Activated T-cell treated with anti-CD3 and anti-CD28 coated beads, Interleukin-2, amount 50 U/mL, for 72 hours (primary cell): ENCODE measurements around the gene ANKS1B. TPM values are rescaled to one million over a fixed set of nuclear protein-coding genes. Genes with fewer than 3 reads are reported as not detected.
"Not testable (repeated sequence)": the region's sequence is repeated elsewhere in the genome, so short reads cannot be mapped to it uniquely, and the experiment has no call there.

Experiments used
- ATAC-seq, 2 donors: fragments of 150-1000 bp; cut with Tn5 transposase; replicated peaks in 1 of 2; 2 replicates each; pipeline ENCODE4 v1.10.0; 2021; ENCODE audit warnings: moderate library complexity in 2 of 2, mild to moderate bottlenecking in 1 of 2
- DNase-seq, 2 donors: peaks; one replicate each; pipeline ENCODE4 v3.0.0; 2021 to 2022; ENCODE audit warnings: mixed read lengths in 1 of 2
- H3K27ac Mint-ChIP-seq: one replicate; pipeline ENCODE4 v1.8.0; 2022; ENCODE audit warnings: mild to moderate bottlenecking, moderate library complexity, mixed read lengths
- H3K27me3 Mint-ChIP-seq: one replicate; pipeline ENCODE4 v1.8.0; 2022; ENCODE audit warnings: low read depth, mixed read lengths
- H3K36me3 Mint-ChIP-seq, 2 donors: one replicate each; pipeline ENCODE4 v1.8.0; 2022; ENCODE audit warnings: mixed read lengths in 2 of 2, mild to moderate bottlenecking in 1 of 2; ENCODE audit not compliant: insufficient read depth in 2 of 2
- H3K4me1 Mint-ChIP-seq: one replicate; pipeline ENCODE4 v1.8.0; 2022; ENCODE audit warnings: low read depth, mixed read lengths
- H3K4me3 Mint-ChIP-seq, 2 donors: one replicate each; pipeline ENCODE4 v1.8.0; 2022; ENCODE audit warnings: mild to moderate bottlenecking in 2 of 2, mixed read lengths in 2 of 2, moderate library complexity in 2 of 2
- H3K9me3 Mint-ChIP-seq, 2 donors: one replicate each; pipeline ENCODE4 v1.8.0; 2022; ENCODE audit warnings: mixed read lengths in 2 of 2
- total RNA-seq, 2 donors: library from RNA; stranded (reverse); gene quantifications; one replicate each; pipeline ENCODE4 v1.2.3, GENCODE V29; 2022

ANKS1B gene
- total RNA-seq, 2 donors from 2014 or later, result 0.19 to 0.63 TPM

DNA sequence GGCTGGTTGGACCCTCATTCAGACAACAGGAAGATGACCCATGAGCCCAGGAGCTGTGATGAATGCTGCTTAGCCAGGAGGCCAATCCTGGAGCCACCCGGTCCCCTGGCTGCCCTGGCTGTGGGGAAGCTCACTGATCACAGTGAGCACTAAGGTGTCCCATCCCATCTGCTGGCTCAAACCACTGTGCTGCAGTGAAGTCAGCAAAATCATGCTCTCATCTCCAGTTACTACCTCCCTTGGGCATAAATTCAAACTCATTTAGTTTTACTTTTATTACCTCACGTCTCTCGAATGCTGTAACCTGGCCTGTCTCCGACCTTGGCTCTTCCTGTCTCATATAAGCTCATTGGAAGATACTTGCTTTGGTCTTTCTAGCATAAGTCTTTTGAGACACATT lies 1227.3 kb downstream of the ANKS1B start:
- ATAC-seq (no peak), DNase-seq (no peak)
- no peak overlapping the region for H3K27ac Mint-ChIP-seq
- H3K9me3 Mint-ChIP-seq, result no peaks in the 10 kb centered on the region
- H3K27me3 Mint-ChIP-seq, result peaks cover 23% of the 10 kb centered on the region
- H3K4me3 Mint-ChIP-seq, result no peak overlapping the region
- peaks cover 11% of the 10 kb centered on the region for H3K4me1 Mint-ChIP-seq
- H3K36me3 Mint-ChIP-seq, result no peaks in the 10 kb centered on the region

DNA sequence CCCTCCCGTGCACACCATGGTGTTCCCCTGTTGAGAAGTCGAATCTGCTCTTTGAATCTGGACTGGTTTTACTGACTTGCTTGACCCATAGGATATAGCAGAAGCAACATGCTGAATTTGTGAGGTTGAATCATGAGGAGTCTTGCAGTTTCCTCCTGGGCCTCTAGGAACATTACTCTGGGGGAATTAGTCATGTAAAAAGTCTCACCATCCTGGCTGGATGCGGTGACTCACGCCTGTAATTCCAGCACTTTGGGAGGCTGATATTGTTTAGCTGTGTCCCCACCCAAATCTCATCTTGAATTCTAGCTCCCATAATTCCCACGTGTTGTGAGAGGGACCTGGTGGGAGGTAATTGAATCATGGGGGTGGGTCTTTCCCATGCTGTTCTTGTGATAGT lies 1228.9 kb downstream of the ANKS1B start:
- not testable (repeated sequence) for DNase-seq, H3K9me3 Mint-ChIP-seq, H3K36me3 Mint-ChIP-seq, H3K27ac Mint-ChIP-seq, ATAC-seq, H3K4me3 Mint-ChIP-seq
- Mint-ChIP-seq H3K4me1 (peaks cover 11% of the 10 kb centered on the region), H3K27me3 (peaks cover 23% of the 10 kb centered on the region)

DNA sequence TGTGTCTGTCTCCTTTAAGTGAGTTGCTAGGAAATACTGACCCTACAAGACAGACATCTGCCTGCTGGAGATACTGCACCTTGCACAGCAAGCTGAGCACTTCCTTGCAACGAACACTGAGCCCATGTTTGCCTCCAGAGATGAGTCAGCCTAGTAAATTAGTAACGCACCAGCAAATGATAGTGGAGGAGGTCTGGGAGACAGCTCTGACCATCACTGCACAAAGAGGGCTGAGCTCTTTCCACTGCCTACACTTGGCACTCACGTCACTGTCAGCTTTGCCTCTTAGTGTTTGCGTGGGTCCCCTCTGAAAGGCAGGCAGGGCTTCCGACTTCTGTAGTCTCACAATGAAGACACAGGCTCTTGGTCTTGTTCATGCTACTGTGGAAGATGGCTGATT lies 1230.6 kb downstream of the ANKS1B start:
- ATAC-seq, result peak; percentile 92 to 96
- Mint-ChIP-seq H3K4me3 (peak overlapping the region; percentile 2 to 60), H3K27ac (peak overlapping the region; percentile 60)

DNA sequence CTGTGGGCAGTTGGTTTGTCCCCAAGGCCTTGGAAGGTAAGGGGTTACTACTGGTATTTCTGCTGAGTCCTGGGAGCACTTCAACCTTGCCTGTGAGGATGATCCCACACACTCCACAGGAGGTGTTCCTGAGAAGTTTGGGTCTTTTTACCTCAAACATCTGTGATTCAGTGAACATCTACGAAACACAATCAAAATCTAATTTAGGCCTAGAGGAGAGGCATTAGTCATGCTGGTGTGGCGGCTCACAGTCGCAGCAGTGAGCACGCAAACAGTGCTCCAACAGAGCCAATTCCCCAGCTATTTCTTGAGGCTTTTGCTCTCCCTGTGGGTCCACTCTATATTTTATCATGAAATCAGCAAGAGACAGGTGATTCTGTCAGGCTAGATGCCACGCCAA lies 1232.0 kb downstream of the ANKS1B start:
- no peak for DNase-seq
- Mint-ChIP-seq H3K27me3 (peaks cover 34% of the 10 kb centered on the region), H3K27ac (no peak overlapping the region), H3K4me1 (peaks cover 11% of the 10 kb centered on the region), H3K9me3 (no peaks in the 10 kb centered on the region), H3K4me3 (no peak overlapping the region), H3K36me3 (no peaks in the 10 kb centered on the region)
- no peak for ATAC-seq

More for the DNA sequence above, 1230.6 kb downstream of the ANKS1B start:
- DNase-seq, result peak; percentile 28 to 55
- Mint-ChIP-seq H3K36me3 (no peaks in the 10 kb centered on the region), H3K4me1 (peaks cover 11% of the 10 kb centered on the region), H3K27me3 (peaks cover 30% of the 10 kb centered on the region), H3K9me3 (no peaks in the 10 kb centered on the region)

DNA sequence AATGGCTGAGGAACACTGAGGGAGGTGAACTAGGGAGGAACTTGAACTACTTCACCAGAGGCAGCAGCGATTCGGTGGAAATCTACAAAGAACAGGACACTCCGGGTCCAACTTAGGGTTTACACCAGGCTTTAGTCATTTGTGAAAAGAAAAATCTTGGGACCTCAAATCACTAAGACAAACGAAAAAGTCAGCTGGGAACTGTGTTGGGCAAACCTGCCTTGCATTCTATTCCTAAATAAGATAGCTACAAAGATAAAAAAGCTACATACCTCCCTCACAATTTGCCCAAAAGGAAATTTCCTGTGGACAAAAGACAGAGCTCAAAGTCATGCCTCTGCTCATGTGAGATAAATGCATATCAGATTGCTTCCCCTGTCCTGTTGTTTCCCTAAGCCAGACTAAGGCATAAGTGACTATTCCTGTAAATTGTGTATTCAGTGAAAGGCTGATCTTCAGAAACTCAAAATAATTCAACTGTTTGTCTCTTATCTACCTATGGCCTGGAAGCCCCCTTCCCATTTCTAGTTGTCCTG lies 1233.1 kb downstream of the ANKS1B start:
- ATAC-seq (no peak), DNase-seq (no peak)
- Mint-ChIP-seq H3K27me3 (peaks cover 44% of the 10 kb centered on the region), H3K9me3 (no peaks in the 10 kb centered on the region), H3K27ac (no peak overlapping the region), H3K4me1 (peaks cover 17% of the 10 kb centered on the region), H3K36me3 (no peaks in the 10 kb centered on the region), H3K4me3 (no peak overlapping the region)

DNA sequence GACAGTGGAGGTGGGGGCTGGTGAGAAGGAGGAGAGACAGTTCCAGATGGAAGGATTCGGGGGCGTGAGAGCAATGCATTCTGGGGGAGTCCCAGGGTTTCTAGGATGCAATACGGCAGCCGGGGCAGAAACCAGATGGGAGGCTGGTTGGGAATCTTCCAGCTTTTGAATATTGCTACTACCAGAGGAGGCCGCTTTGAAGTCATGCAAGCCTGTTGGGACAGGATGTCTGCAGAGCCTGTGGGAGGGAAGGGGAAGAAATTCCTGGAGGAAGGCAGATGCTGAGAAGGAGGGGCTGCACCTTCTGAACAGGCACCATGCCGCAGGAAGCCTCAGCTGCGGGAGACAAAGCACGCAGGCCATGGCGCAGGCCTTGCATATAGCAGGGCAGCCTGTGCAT lies 1234.2 kb downstream of the ANKS1B start:
- no peak overlapping the region for H3K27ac Mint-ChIP-seq
- peaks cover 52% of the 10 kb centered on the region for H3K27me3 Mint-ChIP-seq
- no peaks in the 10 kb centered on the region for H3K9me3 Mint-ChIP-seq
- H3K4me1 Mint-ChIP-seq, result peaks cover 26% of the 10 kb centered on the region
- no peak for ATAC-seq
- H3K4me3 Mint-ChIP-seq, result no peak overlapping the region
- H3K36me3 Mint-ChIP-seq, result no peaks in the 10 kb centered on the region
- no peak for DNase-seq

DNA sequence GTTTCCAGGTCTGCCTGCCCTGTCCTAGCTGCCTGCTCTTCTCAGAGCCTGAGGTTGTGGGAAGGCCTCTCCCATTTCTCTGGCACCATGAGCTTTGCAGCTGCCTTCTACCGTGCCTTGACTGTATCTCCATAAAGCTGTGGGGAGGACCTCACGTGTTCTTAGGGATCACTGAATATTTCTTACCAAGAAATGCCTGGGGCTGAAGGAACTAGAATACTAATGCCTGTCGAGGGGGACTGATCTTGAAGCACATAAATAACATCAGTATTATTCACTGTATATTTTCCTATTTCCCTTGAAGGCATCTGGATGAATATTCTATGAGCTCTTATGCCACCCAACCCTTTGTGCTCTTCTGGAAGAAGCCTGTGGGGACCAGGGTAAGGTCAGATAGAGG lies 1236.3 kb downstream of the ANKS1B start:
- no peak overlapping the region for H3K27ac Mint-ChIP-seq
- H3K4me1 Mint-ChIP-seq, result peaks cover 19% of the 10 kb centered on the region
- no peak overlapping the region for H3K4me3 Mint-ChIP-seq
- no peak for ATAC-seq
- H3K27me3 Mint-ChIP-seq, result peaks cover 43% of the 10 kb centered on the region
- H3K9me3 Mint-ChIP-seq, result no peaks in the 10 kb centered on the region
- peaks cover 0 to under 1% of the 10 kb centered on the region in 2 donors for H3K36me3 Mint-ChIP-seq
- no peak for DNase-seq

DNA sequence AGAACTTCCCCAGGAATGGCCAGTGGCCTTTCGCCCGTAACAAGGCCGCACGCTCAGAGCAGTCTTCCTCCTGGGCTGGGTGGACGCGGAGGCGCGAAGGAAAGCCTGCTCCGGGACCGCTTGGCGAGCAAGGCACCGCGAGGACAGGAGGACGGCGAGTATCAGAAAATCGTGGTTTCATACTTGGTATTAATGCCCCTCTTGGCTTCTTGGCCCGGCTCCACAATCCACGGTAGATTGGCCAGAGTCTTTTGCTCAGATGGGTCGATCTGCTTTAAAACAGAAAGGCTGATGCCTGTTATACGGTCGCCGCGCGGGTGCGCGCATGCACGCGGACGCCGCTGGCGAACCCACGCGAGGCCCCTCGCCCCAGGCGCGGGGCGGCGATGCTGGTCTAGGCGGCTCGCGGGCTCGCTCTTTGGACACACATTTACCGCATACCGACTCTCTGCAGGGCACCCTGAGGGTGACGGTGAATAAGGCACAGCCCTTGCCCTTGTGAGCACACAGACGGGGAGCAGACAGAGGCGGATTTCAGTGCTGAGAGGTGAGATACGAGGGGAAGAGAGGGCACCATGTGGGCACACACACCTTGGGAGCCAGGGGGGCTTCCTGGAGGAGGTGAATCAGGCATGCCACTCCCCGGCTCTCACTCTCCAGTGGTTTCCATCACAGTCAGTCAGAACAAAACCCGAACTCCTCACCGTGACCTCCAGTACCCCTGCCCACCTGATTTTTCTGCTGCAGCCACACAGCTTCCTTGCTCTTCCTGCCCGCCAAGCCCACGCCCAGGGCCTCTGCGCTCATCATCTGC lies 1239.0 kb downstream of the ANKS1B start:
- Mint-ChIP-seq H3K36me3 (peaks cover 0 to 2% of the 10 kb centered on the region in 2 donors), H3K4me3 (peak overlapping the region; percentile 74 to 81), H3K9me3 (no peaks in the 10 kb centered on the region), H3K27me3 (peaks cover 36% of the 10 kb centered on the region), H3K4me1 (peaks cover 45% of the 10 kb centered on the region), H3K27ac (peak overlapping the region; percentile 44)
- ATAC-seq (peak; percentile 12 to 22), DNase-seq (peak; percentile 47 to 48)

DNA sequence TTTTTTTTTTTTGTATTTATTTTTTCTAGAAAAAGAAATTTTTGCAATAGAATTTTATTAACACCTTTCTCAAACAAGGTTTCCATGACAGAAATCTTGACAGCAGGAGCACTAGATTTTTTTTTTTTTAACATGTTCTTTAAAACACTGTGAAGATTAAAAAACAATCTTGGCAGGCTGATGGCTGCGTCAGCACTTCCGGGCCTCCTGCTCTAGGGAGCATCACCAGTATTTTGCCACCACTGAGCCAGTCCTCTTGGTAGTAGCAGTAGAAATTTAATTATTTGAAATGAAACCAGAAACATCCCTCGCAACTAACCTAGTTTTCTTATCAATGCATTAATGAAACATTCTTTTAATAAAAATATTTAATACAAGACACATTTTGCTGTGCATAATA lies 1240.1 kb downstream of the ANKS1B start:
- DNase-seq (no peak), ATAC-seq (no peak)
- H3K9me3 Mint-ChIP-seq, result no peaks in the 10 kb centered on the region
- no peak overlapping the region for H3K27ac Mint-ChIP-seq
- peaks cover 56% of the 10 kb centered on the region for H3K4me1 Mint-ChIP-seq
- H3K27me3 Mint-ChIP-seq, result peaks cover 38% of the 10 kb centered on the region
- peaks cover 0 to 2% of the 10 kb centered on the region in 2 donors for H3K36me3 Mint-ChIP-seq
- peak overlapping the region; percentile 31 to 38 for H3K4me3 Mint-ChIP-seq

DNA sequence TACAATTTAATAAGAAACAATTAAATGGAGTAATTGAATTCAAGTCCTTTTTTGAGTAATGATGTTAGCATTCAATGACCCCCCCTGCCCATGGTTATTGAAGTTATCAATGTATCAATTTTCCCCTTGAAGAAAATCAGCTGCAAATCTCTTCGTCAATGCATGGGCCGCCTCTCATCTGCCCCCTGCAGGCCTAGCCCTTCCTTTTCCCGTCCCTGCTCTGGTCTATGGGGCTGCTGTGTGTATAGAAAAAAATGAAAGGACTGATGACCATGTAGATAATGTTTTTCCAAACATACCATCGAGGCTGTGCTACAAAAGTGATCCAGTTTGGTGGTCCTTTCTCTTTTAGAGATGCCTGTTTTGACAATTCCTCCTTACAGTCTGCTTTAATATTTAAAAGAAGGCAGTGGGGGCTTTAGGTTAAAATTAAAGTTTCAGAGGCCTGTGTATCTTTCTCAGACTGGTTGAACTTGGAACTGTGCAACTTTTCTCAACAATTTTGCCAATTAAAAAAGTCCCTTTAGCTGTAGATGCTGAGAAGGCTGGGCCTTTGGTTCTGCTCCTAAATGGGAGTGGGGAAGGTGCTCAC lies 1241.3 kb downstream of the ANKS1B start:
- H3K4me1 Mint-ChIP-seq, result peaks cover 69% of the 10 kb centered on the region
- DNase-seq (peak; percentile 62 to 68), ATAC-seq (no peak)
- peaks cover 32% of the 10 kb centered on the region for H3K27me3 Mint-ChIP-seq
- H3K36me3 Mint-ChIP-seq, result peaks cover 0 to 2% of the 10 kb centered on the region in 2 donors
- peak overlapping the region; percentile 43 to 71 for H3K4me3 Mint-ChIP-seq
- H3K27ac Mint-ChIP-seq, result no peak overlapping the region
- no peaks in the 10 kb centered on the region for H3K9me3 Mint-ChIP-seq

DNA sequence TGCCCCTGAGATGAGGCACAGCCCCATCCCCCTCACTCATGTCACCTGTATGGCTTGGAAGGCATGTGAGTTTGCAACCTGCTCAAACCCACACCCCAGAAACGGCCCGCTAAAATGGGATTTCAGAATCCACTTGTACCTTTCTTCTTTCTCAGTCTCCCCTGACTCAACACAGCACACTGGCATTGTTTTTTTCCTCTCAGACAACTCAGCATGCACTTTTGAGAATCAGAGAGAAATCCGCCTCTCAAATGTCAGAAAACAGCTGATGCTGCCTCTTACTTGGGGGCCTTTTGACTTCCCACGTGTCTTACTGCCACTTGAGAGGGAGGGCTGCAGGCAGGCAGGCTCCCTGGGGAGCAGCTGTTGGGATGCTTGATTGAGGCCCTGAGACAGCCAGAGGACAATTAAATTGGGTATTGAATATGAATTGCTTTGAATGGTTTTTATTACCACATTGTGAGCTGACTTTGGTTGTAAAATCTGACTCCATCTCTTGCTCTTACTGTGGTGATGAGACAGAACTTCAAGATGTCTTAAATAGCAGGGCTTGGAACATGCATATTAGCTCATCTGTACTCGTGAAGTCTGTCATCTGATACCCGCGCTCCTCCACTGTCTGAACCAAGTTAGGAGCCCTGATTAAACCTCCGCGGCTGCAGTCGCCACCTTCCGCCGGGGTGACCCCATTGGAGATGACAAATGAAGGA lies 1243.0 kb downstream of the ANKS1B start:
- peak overlapping the region; percentile 42 to 71 for H3K4me3 Mint-ChIP-seq
- peaks cover 76% of the 10 kb centered on the region for H3K4me1 Mint-ChIP-seq
- peak; percentile 63 to 75 for DNase-seq
- ATAC-seq, result peak; percentile 65 to 69
- peaks cover 19% of the 10 kb centered on the region for H3K27me3 Mint-ChIP-seq
- peak overlapping the region; percentile 81 for H3K27ac Mint-ChIP-seq
- H3K9me3 Mint-ChIP-seq, result no peaks in the 10 kb centered on the region
- H3K36me3 Mint-ChIP-seq, result peaks cover 0 to 2% of the 10 kb centered on the region in 2 donors

DNA sequence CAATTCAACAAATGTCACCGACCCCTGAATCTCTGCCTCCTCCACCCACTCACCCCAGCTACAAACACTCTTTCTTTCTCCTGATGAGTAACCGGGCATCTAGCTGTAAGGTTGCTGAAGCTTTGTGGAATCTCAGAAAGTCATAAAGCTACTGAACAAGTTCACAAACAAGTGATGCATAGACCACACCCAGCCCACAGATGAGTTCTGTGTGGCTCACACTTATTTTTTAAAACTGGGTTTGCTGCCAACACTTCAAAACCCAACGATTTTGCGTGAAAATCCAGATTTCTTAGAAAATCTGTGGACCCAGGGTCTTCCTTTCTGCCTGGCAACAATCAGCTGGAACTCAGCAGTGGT lies 1243.6 kb downstream of the ANKS1B start:
- Mint-ChIP-seq H3K4me3 (peak overlapping the region; percentile 42 to 71), H3K27me3 (peaks cover 13% of the 10 kb centered on the region), H3K27ac (peak overlapping the region; percentile 81), H3K4me1 (peaks cover 74% of the 10 kb centered on the region), H3K9me3 (no peaks in the 10 kb centered on the region), H3K36me3 (peaks cover under 1 to 2% of the 10 kb centered on the region in 2 donors)
- DNase-seq (peak; percentile 68 to 77), ATAC-seq (peak; percentile 79 to 82)

DNA sequence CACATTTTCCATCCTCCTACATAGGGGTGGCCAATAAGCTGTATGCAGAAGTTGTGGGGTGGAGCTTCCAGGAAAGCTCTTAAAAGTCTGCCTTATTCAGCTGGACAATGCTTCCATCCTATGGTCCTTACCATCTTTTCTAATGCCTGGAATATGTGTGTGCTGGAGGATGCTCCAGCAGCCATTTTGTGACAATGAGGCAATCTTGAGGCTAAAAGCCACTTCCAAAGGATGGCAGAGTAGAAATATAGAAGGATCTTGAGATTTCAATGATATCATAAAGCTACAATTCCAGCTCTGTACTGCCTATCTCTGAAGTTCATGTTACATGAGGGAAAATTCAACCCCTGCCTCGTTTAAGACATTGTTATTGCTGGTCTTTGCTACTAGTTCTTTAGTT lies 1244.0 kb downstream of the ANKS1B start:
- Mint-ChIP-seq H3K27ac (peak overlapping the region; percentile 81), H3K9me3 (no peaks in the 10 kb centered on the region), H3K4me3 (peak overlapping the region; percentile 42 to 71), H3K27me3 (peaks cover 11% of the 10 kb centered on the region), H3K4me1 (peaks cover 73% of the 10 kb centered on the region), H3K36me3 (peaks cover 2% of the 10 kb centered on the region in 2 donors)
- DNase-seq (no peak), ATAC-seq (no peak)
